Measurements from ENCODE around the gene BPGM.
"Not testable (repeated sequence)": the region's sequence is repeated elsewhere in the genome, so short reads cannot be mapped to it uniquely, and the experiment has no call there.

The BPGM gene

DNA sequence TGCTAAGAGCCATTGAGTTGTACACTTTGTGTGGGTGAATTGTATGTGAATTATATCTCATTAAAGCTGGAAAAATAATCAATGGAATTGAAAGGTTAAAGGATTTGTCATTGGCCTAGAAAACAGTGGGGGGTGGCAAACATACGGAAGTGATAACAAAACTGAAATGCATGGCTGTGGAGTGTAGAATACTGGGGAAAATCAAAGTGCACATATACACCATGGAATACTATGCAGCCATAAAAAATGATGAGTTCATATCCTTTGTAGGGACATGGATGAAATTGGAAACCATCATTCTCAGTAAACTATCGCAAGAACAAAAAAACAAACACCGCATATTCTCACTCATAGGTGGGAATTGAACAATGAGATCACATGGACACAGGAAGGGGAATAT, 18.4 kb downstream of the BPGM start:
- DNase-seq (ENCODE audit: low read depth) = not testable (repeated sequence)

- DNase-seq (ENCODE audit: low read depth) = no peak
Measured at GRCh38 chr7:134667899-134668298, 21.2 kb downstream of the BPGM start.

DNA sequence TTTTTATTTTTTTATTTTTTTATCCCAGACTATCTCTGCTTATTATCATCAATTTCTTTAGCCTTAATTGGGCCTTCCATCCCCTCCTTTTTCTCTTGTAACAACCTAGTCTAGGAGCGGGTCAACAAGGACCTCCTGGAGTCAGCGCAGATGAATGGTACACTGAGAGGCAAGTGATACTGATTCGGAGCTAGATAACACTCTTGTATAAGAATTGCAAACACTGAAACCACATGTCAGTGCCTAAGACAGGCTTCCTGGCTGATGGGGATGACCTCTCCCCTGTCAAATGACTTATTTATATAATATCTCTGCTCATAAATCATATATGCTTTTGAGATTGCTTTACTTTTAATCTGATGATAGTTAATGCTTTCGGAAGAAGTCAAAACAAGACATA, 22.7 kb downstream of the BPGM start:
- no peak for DNase-seq (ENCODE audit: low read depth)

- DNase-seq (ENCODE audit: low read depth) = peak; percentile 60
Measured at GRCh38 chr7:134669845-134670373, 23.3 kb downstream of the BPGM start.

- no peak for DNase-seq (ENCODE audit: low read depth)
Measured at GRCh38 chr7:134671609-134672008, 25.0 kb downstream of the BPGM start.

- no peak for DNase-seq (ENCODE audit: low read depth)
Measured at GRCh38 chr7:134674424-134674823, 27.8 kb downstream of the BPGM start.

DNA sequence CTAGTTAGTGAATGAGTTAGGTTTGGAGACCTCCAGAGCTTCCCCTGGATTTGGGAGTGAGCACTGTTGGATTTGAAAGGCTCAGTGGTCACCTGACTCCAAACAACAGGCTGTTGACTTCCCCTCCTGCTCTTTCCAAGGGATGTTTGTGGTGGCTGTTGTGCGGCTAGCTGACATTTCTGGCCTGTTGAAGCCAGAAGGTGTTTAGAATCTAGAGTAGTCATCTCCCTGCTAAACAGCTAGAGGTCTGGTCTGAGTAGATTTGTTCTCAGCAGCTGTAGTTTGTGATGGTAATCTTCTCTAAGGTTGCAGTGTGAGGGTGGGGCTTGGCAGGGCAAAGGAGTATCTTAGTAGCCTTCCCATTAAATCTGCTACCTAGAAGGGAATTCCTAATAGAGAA, 30.1 kb downstream of the BPGM start:
- no peak for DNase-seq (ENCODE audit: low read depth)

GRCh38 chr7:134678115-134678514, 31.5 kb downstream of the BPGM start:
- no peak for DNase-seq (ENCODE audit: low read depth)

- no peak for DNase-seq (ENCODE audit: low read depth)
Measured at GRCh38 chr7:134679006-134679405, 32.4 kb downstream of the BPGM start.

GRCh38 chr7:134684165-134684564, 37.5 kb downstream of the BPGM start:
- no peak for DNase-seq (ENCODE audit: low read depth)

DNA sequence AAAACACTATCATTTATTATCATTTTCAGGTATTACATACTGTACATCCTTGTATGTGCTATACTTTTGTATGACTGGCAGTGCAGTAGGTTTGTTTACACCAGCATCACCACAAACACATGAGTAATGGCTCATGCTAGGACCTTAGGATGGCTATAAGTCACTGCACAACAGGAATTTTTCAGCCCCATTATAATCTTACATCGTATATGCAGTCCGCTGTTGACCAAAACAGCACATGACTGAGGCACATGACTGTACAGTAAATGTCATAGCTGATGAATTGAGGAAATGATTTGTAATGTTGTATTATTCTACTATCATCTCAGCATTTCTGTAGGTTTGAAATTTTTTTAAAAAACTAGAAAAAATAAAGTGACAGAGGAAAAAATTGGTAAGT, 38.6 kb downstream of the BPGM start:
- no peak for DNase-seq (ENCODE audit: low read depth)

- no peak for DNase-seq (ENCODE audit: low read depth)
Measured at GRCh38 chr7:134686786-134687185, 40.1 kb downstream of the BPGM start.

DNA sequence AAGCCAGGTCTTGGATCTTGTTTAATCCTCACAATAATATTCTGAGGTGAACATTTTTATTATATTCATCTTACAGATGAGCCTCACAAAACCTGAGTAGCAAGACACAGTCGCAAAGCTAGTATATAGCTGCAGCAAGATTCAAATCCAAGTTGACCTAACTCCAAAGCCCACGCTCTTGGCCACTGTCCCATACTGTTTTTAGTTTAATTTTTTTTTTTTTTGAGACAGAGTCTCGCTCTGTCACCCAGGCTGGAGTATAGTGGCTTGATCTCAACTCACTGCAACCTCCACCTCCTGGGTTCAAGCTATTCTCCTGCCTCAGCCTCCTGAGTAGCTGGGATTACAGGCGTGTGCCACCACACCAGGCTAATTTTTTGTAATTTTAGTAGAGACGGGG, 42.9 kb downstream of the BPGM start:
- not testable (repeated sequence) for DNase-seq (ENCODE audit: low read depth)

- DNase-seq (ENCODE audit: low read depth) = no peak
Measured at GRCh38 chr7:134690016-134690415, 43.4 kb downstream of the BPGM start.

GRCh38 chr7:134690614-134691504, 44.2 kb downstream of the BPGM start:
- no peak for DNase-seq (ENCODE audit: low read depth)

- no peak for DNase-seq (ENCODE audit: low read depth)
Measured at GRCh38 chr7:134691546-134692343, 45.1 kb downstream of the BPGM start.

DNA sequence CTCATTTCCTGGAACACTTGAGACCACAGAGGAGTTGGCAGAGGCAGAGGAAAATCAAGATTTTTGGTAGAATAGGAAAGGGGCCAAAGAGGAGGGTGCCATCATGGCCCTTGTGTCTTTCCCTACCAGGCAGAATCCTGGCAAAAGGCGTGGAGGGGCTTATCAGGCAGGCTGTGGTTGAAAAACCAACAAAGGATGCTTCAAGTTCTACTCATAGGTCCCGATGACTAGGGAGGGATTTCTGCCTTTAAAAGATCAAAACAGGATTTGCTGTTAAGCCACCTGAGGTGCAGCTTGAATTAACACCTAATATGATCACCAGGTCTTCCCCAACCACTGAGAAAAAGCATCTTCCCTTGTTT, 45.7 kb downstream of the BPGM start:
- DNase-seq (ENCODE audit: low read depth) = no peak

GRCh38 chr7:134693256-134693655, 46.6 kb downstream of the BPGM start:
- peak; percentile 63 for DNase-seq (ENCODE audit: low read depth)

DNA sequence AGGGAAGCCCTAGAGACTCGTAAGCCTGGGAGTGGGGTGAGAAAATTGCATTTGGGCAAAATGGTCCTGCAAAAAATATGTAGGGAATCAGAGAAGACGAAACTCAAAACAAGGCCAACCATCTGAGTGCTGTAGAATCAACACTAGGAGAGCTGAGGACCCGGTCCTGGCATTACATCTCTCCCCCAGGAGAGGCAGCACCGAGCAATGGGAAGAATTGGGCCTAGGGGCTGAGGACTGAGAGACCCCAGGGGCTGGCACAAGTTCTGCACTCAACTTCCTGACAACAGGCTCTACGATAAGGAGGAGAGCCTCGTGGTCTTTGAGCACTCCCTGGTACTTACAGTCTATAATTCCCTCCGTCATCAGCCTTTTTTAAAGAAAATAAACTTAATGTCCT, 47.6 kb downstream of the BPGM start:
- no peak for DNase-seq (ENCODE audit: low read depth)

DNA sequence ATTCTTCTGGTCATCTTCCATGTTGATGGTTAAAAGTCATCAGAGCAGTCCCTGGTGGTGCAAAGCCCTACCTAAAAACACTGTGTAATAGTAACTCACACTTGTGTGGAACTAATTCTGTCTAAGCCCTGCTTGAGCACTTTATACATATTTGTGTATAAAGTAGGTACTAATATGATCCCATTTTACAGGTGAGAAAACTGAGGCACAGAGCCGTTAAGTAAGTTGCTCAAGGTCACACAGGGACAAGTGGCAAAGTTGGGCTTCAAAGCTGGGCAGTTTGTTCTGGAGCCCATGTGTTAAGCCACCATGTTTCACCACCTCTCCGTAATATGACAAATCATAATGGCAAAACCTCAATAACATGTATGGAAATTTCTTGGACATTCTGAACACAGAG, 48.1 kb downstream of the BPGM start:
- DNase-seq (ENCODE audit: low read depth) = no peak

DNA sequence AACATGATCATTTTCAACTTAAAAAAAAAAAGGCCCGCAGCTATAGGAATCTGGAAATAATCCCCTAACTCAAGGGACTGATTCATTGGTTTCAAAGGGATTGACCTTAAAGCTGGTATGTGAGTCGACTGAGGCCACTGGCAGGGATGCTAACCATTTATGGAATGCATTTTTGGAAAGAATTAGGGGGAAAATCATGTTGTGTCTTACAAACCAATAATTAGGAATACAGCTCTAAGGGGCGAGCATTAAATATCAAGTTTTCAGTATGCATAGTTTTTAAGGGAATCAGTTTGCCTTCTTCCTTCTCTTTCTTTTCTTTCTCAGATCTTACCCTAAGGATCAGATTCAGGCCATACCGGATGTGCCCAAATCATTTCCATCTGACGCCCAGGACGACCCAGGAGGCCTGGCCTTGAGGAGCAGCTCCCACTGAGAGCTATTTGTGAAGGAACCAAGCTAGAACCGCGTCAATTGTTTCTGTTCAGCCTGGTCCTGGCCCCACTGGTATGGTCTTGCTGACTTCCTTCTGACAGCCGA, 48.7 kb downstream of the BPGM start:
- DNase-seq (ENCODE audit: low read depth) = no peak

DNA sequence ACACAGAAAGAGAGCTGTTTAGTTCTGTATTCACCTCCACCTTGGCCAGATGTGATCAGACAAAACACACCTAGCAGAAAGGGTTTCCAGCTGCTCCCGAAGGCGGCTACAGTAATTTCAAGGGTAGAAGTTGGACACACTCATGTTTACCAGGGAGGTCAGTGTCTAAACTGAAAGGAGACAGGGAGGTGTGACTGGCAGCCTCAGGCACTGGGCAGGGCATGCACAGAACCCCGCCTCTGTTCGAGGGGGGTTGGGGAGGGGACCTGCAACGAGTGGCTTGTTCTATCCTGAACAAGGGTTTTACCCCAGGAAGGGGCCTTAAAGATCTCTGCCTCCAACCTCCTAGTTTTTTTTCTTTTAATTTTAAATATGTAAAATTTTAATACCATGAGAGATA, 49.6 kb downstream of the BPGM start:
- no peak for DNase-seq (ENCODE audit: low read depth)

All from HS-5 (cell line).